Activated CD8-positive, alpha-beta memory T cell treated with anti-CD3 and anti-CD28 coated beads, Interleukin-2, amount 50 U/mL, for 4 hours (primary cell): ENCODE results near the gene SLC26A11.
"Not testable (repeated sequence)": the region's sequence is repeated elsewhere in the genome, so short reads cannot be mapped to it uniquely, and the experiment has no call there.

Experiments
- DNase-seq: peaks from one replicate; pipeline ENCODE4 v3.0.0-alpha.2; 2020

Gene SLC26A11

GRCh38 chr17:80198144-80198661 lies 22.0 kb upstream of the SLC26A11 start:
- no peak for DNase-seq

GRCh38 chr17:80199295-80199694 lies 20.9 kb upstream of the SLC26A11 start:
- DNase-seq: not testable (repeated sequence)

GRCh38 chr17:80201446-80201845 lies 18.8 kb upstream of the SLC26A11 start:
- DNase-seq: no peak

- no peak for DNase-seq
These were observed 18.0 kb upstream of the SLC26A11 start for GRCh38 chr17:80202197-80202596.

GRCh38 chr17:80203471-80203963 lies 16.7 kb upstream of the SLC26A11 start:
- no peak for DNase-seq

GRCh38 chr17:80204626-80205468 lies 15.4 kb upstream of the SLC26A11 start:
- no peak for DNase-seq

- no peak for DNase-seq
These were observed 14.4 kb upstream of the SLC26A11 start for GRCh38 chr17:80205811-80206210.

- no peak for DNase-seq
These were observed 12.2 kb upstream of the SLC26A11 start for GRCh38 chr17:80208050-80208449.

- DNase-seq: no peak
These were observed 10.5 kb upstream of the SLC26A11 start for GRCh38 chr17:80209765-80210164.

GRCh38 chr17:80210348-80211108 lies 9.7 kb upstream of the SLC26A11 start:
- DNase-seq: no peak

GRCh38 chr17:80212109-80212508 lies 8.1 kb upstream of the SLC26A11 start:
- no peak for DNase-seq

GRCh38 chr17:80212511-80212910 lies 7.7 kb upstream of the SLC26A11 start:
- DNase-seq: no peak

GRCh38 chr17:80212962-80213642 lies 7.1 kb upstream of the SLC26A11 start:
- no peak for DNase-seq

GRCh38 chr17:80213643-80213975 lies 6.6 kb upstream of the SLC26A11 start:
- DNase-seq: no peak

GRCh38 chr17:80214012-80214877 lies 6.0 kb upstream of the SLC26A11 start:
- DNase-seq: no peak

- DNase-seq: no peak
These were observed 5.4 kb upstream of the SLC26A11 start for GRCh38 chr17:80214878-80215210.

- DNase-seq: no peak
These were observed 3.5 kb upstream of the SLC26A11 start for GRCh38 chr17:80216473-80217456.

- DNase-seq: no peak
These were observed 2.4 kb upstream of the SLC26A11 start for GRCh38 chr17:80217703-80218362.

GRCh38 chr17:80218391-80218790 lies 1.8 kb upstream of the SLC26A11 start:
- no peak for DNase-seq

GRCh38 chr17:80219013-80219762 lies 1.0 kb upstream of the SLC26A11 start:
- DNase-seq: peak; percentile 95
